ENCODE data around the gene HOXD4.

The HOXD4 gene

DNA sequence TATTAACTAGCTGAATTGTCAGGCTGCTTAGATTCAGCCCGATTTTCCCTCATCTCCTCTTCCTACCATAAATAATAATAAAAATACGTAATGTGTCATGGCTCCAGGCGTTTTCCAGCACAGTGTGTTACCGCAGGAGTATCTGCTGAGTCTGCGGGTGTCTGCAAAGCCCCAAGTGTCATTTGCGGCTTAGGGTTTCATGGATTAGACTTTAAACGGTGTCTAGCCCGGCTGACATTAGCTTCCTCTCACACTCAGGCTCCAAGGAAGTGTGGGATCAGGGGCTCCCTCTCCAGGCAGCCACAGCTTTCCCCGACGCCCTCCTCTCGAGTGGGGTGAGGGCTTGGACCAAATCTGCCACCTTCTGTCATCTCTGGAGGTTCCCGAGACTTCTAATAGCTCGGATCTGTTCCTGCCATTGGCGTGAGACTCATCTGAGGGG lies 23.1 kb downstream of the HOXD4 start:
- Histone ChIP-seq H3K27me3 (ENCODE audit: low read depth, low read length) (no peaks in the 10 kb centered on the region), H3K36me3 (replicated peaks; ENCODE audit: low read depth, low read length) (no peaks in the 10 kb centered on the region), H3K79me2 (ENCODE audit: low read length) (no peaks in the 10 kb centered on the region), H2AFZ (ENCODE audit: low read depth, low read length) (no peak overlapping the region), H3K9ac (ENCODE audit: low read length) (no peak overlapping the region), H3K4me3 (ENCODE audit: low read length) (peak overlapping the region; percentile 55), H4K20me1 (ENCODE audit: insufficient read depth, low read length) (no peaks in the 10 kb centered on the region), H3K4me1 (ENCODE audit: low read length) (no peaks in the 10 kb centered on the region), H3K4me2 (ENCODE audit: low read length) (peak overlapping the region; percentile 60), H3K27ac (ENCODE audit: low read length) (no peak overlapping the region), H3K9me3 (ENCODE audit: insufficient read depth, low read length) (no peaks in the 10 kb centered on the region)
- no peak for TF ChIP-seq EZH2phosphoT487 (IDR thresholded peaks at IDR 0.05; ENCODE audit: low read depth)
- TF ChIP-seq, protein P1, sequence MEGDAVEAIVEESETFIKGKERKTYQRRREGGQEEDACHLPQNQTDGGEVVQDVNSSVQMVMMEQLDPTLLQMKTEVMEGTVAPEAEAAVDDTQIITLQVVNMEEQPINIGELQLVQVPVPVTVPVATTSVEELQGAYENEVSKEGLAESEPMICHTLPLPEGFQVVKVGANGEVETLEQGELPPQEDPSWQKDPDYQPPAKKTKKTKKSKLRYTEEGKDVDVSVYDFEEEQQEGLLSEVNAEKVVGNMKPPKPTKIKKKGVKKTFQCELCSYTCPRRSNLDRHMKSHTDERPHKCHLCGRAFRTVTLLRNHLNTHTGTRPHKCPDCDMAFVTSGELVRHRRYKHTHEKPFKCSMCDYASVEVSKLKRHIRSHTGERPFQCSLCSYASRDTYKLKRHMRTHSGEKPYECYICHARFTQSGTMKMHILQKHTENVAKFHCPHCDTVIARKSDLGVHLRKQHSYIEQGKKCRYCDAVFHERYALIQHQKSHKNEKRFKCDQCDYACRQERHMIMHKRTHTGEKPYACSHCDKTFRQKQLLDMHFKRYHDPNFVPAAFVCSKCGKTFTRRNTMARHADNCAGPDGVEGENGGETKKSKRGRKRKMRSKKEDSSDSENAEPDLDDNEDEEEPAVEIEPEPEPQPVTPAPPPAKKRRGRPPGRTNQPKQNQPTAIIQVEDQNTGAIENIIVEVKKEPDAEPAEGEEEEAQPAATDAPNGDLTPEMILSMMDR (IDR thresholded peaks at IDR 0.05; ENCODE audit: low read depth, low read length), result no peak

DNA sequence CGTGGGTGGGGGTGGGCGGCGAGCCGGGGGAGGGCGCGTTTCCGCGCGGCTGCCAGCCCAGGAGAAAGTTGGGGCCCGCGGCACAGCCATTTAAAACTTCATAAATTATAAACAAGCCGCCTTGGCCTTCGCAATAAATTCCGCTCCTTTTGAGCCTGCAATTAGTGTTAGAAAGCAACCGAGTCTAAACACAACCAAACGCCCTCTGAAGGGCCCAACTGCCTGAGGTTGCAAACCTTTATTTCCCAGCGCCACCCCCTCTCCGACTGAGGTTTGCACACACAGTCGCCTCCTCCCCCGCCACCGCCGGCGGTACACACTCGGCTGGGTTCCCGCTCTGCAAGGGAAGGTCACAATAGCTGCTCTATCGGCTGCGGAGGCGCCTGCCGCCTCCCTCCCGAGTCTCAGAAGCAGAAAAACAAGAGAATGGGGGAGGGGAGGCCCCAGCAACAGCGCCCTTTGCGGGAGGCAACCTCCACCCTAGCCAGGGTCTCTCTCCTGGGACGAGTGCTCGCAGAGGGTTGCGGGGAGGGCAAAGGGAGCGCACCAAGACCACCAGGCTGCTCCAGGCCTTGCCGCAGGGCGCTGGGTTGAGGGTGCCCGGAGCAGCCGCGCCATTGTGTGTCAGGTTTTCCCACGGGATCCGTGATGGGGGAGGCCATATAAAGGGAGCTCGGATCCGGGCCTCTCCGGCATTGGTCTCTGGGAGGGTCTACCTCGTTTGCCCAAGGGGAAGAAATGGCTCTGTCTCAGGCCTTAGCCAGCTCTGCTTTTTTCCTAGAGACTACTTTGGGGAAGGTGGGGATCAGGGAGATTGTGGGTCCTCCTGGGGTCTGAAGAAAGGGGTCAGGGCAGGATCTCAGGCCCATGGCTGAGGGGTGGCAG lies 23.7 kb downstream of the HOXD4 start:
- no peaks in the 10 kb centered on the region for H3K4me1 ChIP-seq (ENCODE audit: low read length)
- no peaks in the 10 kb centered on the region for H3K36me3 ChIP-seq (replicated peaks; ENCODE audit: low read depth, low read length)
- H3K9ac ChIP-seq (ENCODE audit: low read length), result no peak overlapping the region
- H3K9me3 ChIP-seq (ENCODE audit: insufficient read depth, low read length), result no peaks in the 10 kb centered on the region
- H3K79me2 ChIP-seq (ENCODE audit: low read length), result no peaks in the 10 kb centered on the region
- peak overlapping the region; percentile 55 for H3K4me3 ChIP-seq (ENCODE audit: low read length)
- no peaks in the 10 kb centered on the region for H4K20me1 ChIP-seq (ENCODE audit: insufficient read depth, low read length)
- peak overlapping the region; percentile 60 for H3K4me2 ChIP-seq (ENCODE audit: low read length)
- no peaks in the 10 kb centered on the region for H3K27me3 ChIP-seq (ENCODE audit: low read depth, low read length)
- no peak for TF ChIP-seq EZH2phosphoT487 (IDR thresholded peaks at IDR 0.05; ENCODE audit: low read depth)
- TF ChIP-seq, protein P1 (IDR thresholded peaks at IDR 0.05; ENCODE audit: low read depth, low read length), result no peak
- H2AFZ ChIP-seq (ENCODE audit: low read depth, low read length), result no peak overlapping the region
- H3K27ac ChIP-seq (ENCODE audit: low read length), result no peak overlapping the region

DNA sequence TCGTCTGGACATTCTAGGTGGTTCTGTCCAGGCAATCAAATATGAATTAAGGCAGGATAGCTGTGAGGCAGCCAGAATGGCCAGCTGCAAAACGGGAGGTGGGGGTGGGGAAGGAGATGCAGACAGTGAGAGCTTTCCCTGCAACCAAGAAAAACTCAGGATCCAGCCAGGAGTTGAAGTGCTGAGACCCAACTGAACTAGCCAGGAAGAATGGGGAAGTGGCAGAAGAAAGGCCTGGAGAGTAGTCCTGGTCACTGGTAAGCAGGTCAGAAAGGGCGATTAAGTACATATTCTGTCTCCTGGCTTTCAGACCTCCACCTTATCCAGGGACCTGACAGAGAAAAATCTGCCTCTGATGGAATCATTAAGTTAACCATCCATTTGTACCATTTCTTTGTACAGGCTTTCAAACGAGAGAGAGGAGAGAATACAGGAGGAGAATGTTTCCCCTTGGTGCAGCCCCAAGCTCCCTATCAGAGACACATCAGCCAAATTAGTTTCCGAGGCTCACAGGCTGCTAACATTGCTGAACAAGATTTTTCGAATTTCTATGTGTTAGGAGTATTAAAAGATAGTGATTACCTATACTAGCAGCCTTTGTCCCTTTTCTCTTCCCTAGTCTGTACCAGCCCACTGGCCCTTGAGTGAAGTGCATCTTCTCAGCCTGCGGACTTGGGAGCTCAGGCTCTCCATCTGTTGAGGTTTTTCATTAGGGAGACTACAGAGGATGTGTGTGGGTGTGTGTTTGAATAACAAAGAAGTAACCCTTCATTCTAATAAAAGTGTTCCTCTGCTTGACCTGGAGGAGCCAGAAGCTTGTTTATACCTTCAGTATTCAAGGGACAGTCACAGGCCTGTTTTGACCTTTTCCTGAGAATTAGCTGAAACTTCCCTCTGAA lies 24.6 kb downstream of the HOXD4 start:
- Histone ChIP-seq H2AFZ (ENCODE audit: low read depth, low read length) (no peak overlapping the region), H3K4me2 (ENCODE audit: low read length) (no peak overlapping the region), H4K20me1 (ENCODE audit: insufficient read depth, low read length) (no peaks in the 10 kb centered on the region), H3K27ac (ENCODE audit: low read length) (no peak overlapping the region), H3K36me3 (replicated peaks; ENCODE audit: low read depth, low read length) (no peaks in the 10 kb centered on the region), H3K4me1 (ENCODE audit: low read length) (no peaks in the 10 kb centered on the region), H3K4me3 (ENCODE audit: low read length) (no peak overlapping the region), H3K9me3 (ENCODE audit: insufficient read depth, low read length) (no peaks in the 10 kb centered on the region), H3K9ac (ENCODE audit: low read length) (no peak overlapping the region), H3K27me3 (ENCODE audit: low read depth, low read length) (0 out of 2 replicates have a peak, but pooled peaks cover 3% of the 10 kb centered on the region), H3K79me2 (ENCODE audit: low read length) (no peaks in the 10 kb centered on the region)
- no peak for TF ChIP-seq EZH2phosphoT487 (IDR thresholded peaks at IDR 0.05; ENCODE audit: low read depth)
- TF ChIP-seq, protein P1 (IDR thresholded peaks at IDR 0.05; ENCODE audit: low read depth, low read length), result no peak

DNA sequence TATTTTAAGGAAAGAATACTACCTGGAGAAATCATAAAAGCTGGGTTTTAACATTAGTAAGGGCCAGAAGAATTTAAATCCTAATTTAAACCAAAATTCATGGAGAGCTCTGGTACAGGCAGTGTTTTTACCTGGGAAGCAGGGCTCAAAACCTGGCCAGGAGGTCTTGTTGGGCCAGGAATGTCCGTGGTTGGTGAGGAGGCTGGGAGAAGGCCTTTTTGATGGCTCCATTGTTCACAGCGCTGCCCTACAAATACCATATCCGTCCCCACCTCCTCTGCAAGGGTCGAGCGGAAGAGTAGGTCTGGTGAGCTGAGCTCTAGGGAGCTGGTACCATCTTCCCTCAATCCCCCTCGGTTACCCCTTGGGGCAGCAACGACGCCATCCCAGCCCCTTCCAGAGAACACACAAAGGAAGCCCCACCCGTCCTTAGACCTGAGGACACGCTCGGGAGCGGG lies 26.3 kb downstream of the HOXD4 start:
- Histone ChIP-seq H3K4me1 (ENCODE audit: low read length) (no peaks in the 10 kb centered on the region), H3K9me3 (ENCODE audit: insufficient read depth, low read length) (no peaks in the 10 kb centered on the region), H3K36me3 (replicated peaks; ENCODE audit: low read depth, low read length) (no peaks in the 10 kb centered on the region), H3K79me2 (ENCODE audit: low read length) (no peaks in the 10 kb centered on the region), H3K4me3 (ENCODE audit: low read length) (no peak overlapping the region), H4K20me1 (ENCODE audit: insufficient read depth, low read length) (no peaks in the 10 kb centered on the region), H3K27me3 (ENCODE audit: low read depth, low read length) (0 out of 2 replicates have a peak, but pooled peaks cover 3% of the 10 kb centered on the region), H3K9ac (ENCODE audit: low read length) (no peak overlapping the region), H3K4me2 (ENCODE audit: low read length) (no peak overlapping the region), H3K27ac (ENCODE audit: low read length) (no peak overlapping the region), H2AFZ (ENCODE audit: low read depth, low read length) (no peak overlapping the region)
- TF ChIP-seq EZH2phosphoT487 (IDR thresholded peaks at IDR 0.05; ENCODE audit: low read depth), result no peak
- TF ChIP-seq, protein P1 (IDR thresholded peaks at IDR 0.05; ENCODE audit: low read depth, low read length), result no peak

Measured in OCI-LY3 (cell line).